NCI-H748 treated with DMSO at 0.1 percent for 48 hours (cell line): Measurements from ENCODE around the gene RMRP.

Source experiments
- DNase-seq: peaks from one replicate; lab custom pipeline; 2025; lab: John Stamatoyannopoulos, UW

RMRP gene

DNA sequence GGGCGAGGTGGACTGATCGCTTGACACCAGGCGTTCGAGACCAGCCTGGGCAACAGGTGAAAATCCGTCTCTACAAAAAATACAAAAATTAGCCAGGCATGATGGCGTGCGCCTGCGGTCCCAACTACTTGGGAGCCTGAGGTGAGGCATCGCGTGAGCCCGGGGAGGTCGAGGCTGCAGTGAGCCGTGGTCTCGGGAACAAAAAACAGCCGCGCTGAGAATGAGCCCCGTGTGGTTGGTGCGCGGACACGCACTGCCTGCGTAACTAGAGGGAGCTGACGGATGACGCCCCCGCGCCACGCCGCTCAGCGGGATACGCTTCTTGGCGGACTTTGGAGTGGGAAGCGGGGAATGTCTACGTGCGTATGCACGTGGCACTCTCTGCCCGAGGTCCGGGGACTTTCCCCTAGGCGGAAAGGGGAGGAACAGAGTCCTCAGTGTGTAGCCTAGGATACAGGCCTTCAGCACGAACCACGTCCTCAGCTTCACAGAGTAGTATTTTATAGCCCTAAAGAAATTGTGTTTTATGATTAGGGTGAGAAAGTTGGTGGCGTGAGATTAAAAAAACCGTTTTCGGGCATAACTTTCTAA is at the start of gene RMRP:
TSS of gene RMRP (minus strand) at position 474 of the 591 bp plus-strand sequence.
- peak; percentile 94 for DNase-seq

DNA sequence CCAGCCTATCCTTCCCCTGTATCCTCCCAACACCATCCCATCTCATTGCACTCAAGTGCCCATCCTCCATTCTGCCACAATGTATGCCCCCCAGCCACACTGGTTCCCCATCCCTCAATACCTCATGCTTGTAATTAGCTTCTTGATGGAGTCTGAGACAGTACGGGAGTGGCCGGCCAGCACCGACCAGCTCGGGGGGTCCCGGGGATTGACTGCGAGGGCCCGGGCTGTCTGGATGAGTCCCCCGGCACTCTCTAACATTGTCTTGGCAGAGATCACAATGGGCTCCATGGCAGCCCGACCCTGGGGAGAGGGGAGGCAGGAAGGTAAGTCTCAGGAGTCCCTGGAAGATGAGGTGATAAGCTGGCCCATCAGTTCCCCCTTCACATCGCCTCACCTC is 49.1 kb upstream of the RMRP start:
- DNase-seq: no peak

DNA sequence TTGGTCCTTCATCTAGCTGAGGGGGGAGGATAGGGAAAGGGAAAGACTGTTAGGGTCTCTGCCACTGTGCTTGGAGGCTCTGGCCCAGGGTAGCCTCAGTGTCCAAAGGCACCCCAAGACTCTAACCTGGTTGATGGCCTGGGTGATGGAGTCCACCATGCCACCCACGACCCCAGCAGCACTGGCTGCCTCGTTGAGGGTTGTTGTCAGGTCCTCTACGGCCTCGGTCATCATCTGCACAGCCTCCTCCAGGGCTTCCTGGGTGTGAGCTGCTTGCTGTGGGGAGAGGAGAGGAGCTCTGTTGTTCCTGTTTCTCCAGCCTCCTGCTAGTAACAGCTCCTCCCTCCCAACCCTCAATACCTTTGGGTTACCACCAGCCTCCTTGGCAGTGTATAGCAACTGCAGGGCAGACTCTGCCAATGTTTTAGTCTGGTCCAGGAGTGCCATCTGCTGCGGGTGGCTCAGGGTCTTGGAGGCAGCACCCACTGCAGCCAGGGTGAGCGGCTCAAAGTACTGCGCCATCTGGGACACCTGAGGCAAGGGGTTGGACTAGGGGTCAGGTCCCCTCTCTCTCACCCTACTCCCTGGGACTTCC is 48.1 kb upstream of the RMRP start:
- no peak for DNase-seq

DNA sequence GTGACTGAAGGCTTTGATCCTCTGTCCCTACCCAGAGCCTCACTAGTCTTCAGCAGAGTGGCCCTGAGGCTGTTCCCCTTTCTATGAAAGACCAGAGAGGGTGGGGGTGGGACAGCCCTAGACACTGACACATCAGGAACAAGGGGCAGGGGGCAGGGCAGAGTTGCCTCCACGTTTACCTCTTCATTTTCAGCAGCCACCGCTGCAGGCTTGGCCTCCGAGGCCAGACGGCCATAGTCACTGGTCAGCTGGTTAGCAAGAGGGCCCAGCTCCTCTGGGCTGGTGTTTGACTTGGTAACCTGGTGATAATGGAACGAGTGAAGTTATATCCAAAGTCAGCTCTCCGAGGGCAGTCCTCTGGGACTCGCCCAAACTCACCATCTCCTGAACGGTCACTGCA is 47.6 kb upstream of the RMRP start:
- DNase-seq: no peak

GRCh38 chr9:35703906-35704672 is 46.3 kb upstream of the RMRP start:
- no peak for DNase-seq

DNA sequence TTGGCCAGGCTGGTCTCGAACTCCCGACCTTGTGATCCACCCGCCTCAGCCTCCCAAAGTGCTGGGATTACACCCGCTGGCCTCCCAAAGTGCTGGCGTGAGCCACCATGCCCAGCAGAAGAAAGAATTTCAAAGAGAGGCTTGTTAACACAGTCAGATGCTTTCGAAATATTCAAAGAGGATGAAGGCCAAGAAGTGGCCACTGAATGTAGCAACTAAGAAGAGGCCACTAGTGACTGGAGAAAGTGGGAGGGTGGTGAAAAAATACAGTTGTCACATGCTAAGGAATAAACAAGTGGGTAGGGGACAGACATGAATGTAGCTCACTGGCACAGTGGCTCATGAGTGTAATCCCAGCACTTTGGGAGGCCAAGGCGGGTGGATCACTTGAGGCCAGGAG is 44.9 kb upstream of the RMRP start:
- no peak for DNase-seq

GRCh38 chr9:35700942-35701341 is 43.1 kb upstream of the RMRP start:
- DNase-seq: no peak

GRCh38 chr9:35700031-35700430 is 42.2 kb upstream of the RMRP start:
- no peak for DNase-seq

- no peak for DNase-seq
Measured at GRCh38 chr9:35698231-35698630, 40.4 kb upstream of the RMRP start.

GRCh38 chr9:35697486-35697885 is 39.7 kb upstream of the RMRP start:
- no peak for DNase-seq

GRCh38 chr9:35696520-35697215 is 38.8 kb upstream of the RMRP start:
- peak; percentile 20 for DNase-seq

- DNase-seq: no peak
Measured at GRCh38 chr9:35695943-35696401, 38.2 kb upstream of the RMRP start.

DNA sequence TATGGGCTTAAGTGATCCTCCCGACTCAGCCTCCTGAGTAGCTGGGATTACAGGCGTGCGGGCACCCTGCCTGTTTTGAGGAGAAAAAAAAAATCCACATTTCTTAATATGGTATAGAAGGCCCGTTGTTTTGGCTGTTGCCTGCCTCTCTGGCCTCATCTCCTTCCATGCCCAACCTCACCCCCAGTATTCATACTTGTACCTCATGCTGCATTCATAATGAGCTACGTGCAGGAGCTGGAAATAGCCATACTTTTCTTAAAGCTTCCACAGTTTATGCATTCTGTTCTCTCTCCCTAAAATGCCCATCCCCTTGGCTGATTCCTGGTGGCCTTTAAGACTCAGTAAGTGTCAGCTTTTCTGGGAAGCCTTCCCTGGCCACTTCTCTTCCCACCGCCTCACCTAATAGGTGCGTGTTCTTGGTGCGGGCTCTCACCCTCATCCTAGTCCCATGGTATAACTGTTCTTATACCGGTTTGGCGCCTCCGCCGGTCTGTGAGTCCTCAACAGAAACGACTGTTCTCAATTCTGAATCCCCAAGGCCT is 34.0 kb upstream of the RMRP start:
- DNase-seq: no peak

DNA sequence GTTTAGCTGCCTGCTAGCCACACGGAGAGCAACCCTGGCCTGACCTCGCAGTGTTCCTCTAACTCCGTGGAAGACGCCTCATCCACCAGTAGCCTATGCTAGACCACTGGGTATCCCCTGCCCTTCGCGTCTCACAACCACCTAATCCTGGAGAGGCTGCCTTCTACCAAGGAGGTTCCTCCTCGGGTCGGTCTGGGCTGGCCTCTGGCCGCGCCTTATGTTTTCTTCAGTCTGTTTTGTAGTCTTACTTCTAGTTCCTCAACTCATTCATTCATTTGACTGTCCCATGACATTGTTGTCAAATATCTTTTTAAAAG is 33.5 kb upstream of the RMRP start:
- no peak for DNase-seq

GRCh38 chr9:35690614-35691333 is 33.0 kb upstream of the RMRP start:
- no peak for DNase-seq

- no peak for DNase-seq
Measured at GRCh38 chr9:35690294-35690613, 32.4 kb upstream of the RMRP start.

GRCh38 chr9:35689542-35690293 is 31.9 kb upstream of the RMRP start, which contains the start of gene TPM2:
TSS of gene TPM2 (minus strand) at chr9:35689925. CDS start at chr9:35689817, 108 bp downstream.
- no peak for DNase-seq

- no peak for DNase-seq
Measured at GRCh38 chr9:35688558-35689541, 31.0 kb upstream of the RMRP start.

DNA sequence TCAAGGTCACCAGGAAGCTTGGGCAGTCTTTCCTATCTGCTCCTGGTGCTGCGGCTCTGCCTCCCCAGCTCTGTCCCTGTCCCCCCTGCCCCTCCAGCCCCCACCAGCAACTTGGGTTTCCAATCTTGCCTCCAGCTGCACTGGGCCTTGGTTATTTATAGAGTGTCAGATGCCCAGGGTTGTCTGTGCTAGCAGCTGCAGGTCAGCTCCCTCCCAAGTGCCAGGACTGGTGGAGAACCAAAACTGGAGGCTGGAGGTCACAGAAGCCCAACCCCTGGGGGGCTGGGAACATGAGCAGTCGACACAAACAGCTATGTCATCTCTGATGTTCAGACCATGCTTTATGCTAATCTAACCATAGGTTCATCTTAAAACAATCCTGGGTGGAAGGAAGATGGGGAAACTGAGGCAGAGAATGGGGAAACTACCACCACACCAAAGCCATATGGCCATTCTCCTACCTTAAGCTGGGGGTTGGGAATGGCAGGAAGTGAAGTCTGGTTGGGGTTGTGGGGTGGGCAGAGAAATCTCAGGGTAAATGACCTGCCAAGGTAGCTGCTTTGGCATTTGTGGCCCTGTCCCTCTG is 30.2 kb upstream of the RMRP start:
- no peak for DNase-seq

- no peak for DNase-seq
Measured at GRCh38 chr9:35687306-35687705, 29.5 kb upstream of the RMRP start.
